ENCODE measurements around the gene PLXNA2.

GRCh38 chr1:208084220-208084619 is 160.0 kb downstream of the PLXNA2 start:
- no peak for TF ChIP-seq POLR2A (IDR thresholded peaks at IDR 0.05; ENCODE audit: control extremely low read depth in 1 of 2, low read depth in 2 of 2, low read length in 2 of 2)
- TF ChIP-seq BACH1 (IDR thresholded peaks at IDR 0.05; ENCODE audit: low read length): no peak
- TF ChIP-seq KDM5A (IDR thresholded peaks at IDR 0.05; ENCODE audit: low read length): no peak
- TF ChIP-seq CTCF (IDR thresholded peaks at IDR 0.05; ENCODE audit: control extremely low read depth in 1 of 3, insufficient read depth in 1 of 3, low read depth in 1 of 3, low read length in 3 of 3): no peak
- no peak for TF ChIP-seq EGR1 (IDR thresholded peaks at IDR 0.05; ENCODE audit: borderline replicate concordance, low read depth, low read length)
- no peak for TF ChIP-seq POLR2AphosphoS5 (IDR thresholded peaks at IDR 0.05; ENCODE audit: low read depth, low read length)
- no peak for TF ChIP-seq SP1 (IDR thresholded peaks at IDR 0.05; ENCODE audit: low read depth, low read length)
- no peak for TF ChIP-seq NANOG (IDR thresholded peaks at IDR 0.05; ENCODE audit: insufficient read depth, low read depth, low read length, poor library complexity, severe bottlenecking)
- TF ChIP-seq RXRA (IDR thresholded peaks at IDR 0.05; ENCODE audit: insufficient read depth, low read depth, low read length): no peak
